GM21529 (cell line): ENCODE results near the gene MYEF2.
A peak's percentile ranks its signal among the peaks of the same experiment; 100 is the strongest.

Experiments used
- ATAC-seq: cut with Tn5 transposase; IDR thresholded peaks from one replicate; pipeline ENCODE4 v1.9.1; 2021; ENCODE audit not compliant: unreplicated experiment

MYEF2 gene

GRCh38 chr15:48090115-48090514 lies 88.0 kb downstream of the MYEF2 start:
- no peak for ATAC-seq

- no peak for ATAC-seq
Measured at GRCh38 chr15:48089702-48090101, 88.4 kb downstream of the MYEF2 start.

GRCh38 chr15:48087844-48088243 lies 90.3 kb downstream of the MYEF2 start:
- ATAC-seq = no peak

- no peak for ATAC-seq
Measured at GRCh38 chr15:48086576-48086975, 91.5 kb downstream of the MYEF2 start.

GRCh38 chr15:48086133-48086532 lies 92.0 kb downstream of the MYEF2 start:
- no peak for ATAC-seq

- ATAC-seq = no peak
Measured at GRCh38 chr15:48085591-48085930, 92.5 kb downstream of the MYEF2 start.

GRCh38 chr15:48084759-48085590 lies 93.1 kb downstream of the MYEF2 start:
- peak; percentile 56 for ATAC-seq
